Motor neuron (in vitro differentiated cells): ENCODE measurements around the gene MPP1. TPM values are rescaled to one million over a fixed set of nuclear protein-coding genes. Genes with fewer than 3 reads are reported as not detected.
"Not testable (repeated sequence)": the region's sequence is repeated elsewhere in the genome, so short reads cannot be mapped to it uniquely, and the experiment has no call there.

ENCODE experiments used
- ATAC-seq, 8 experiments: fragments of 200-7000 bp; cut with Tn5 transposase; replicated peaks in 6 of 8; 2 replicates each; pipeline ENCODE4 v1.8.0; 2021; ENCODE audit warnings: mild to moderate bottlenecking in 8 of 8, moderate library complexity in 8 of 8
- H3K27ac ChIP-seq, 2 donors: fragments of 250-450 bp; sonication (Bioruptor Pico); 2 replicates each; pipeline ENCODE4 v1.9.0; 2021; ENCODE audit warnings: antibody characterized with exemption in 2 of 2, mild to moderate bottlenecking in 2 of 2, moderate library complexity in 1 of 2
- H3K4me1 ChIP-seq, 2 donors: fragments of 250-450 bp; sonication (Bioruptor Pico); replicated peaks in 1 of 2; 2 replicates each; pipeline ENCODE4 v1.6.1; 2021; ENCODE audit warnings: antibody characterized with exemption in 2 of 2, mild to moderate bottlenecking in 2 of 2, moderate library complexity in 1 of 2
- H3K4me3 ChIP-seq, 5 donors: fragments of 250-450 bp; sonication (Bioruptor Pico); 2 replicates each; pipeline ENCODE4 v1.9.0; 2021; ENCODE audit warnings: antibody characterized with exemption in 5 of 5, mild to moderate bottlenecking in 5 of 5, moderate library complexity in 4 of 5
- WGBS, 10 experiments: fragments of 450-650 bp; shearing (Covaris generic); methylation state at CpG; one replicate each; pipeline ENCODE4 v1.0.0; 2022; 5-methylcytosine and 5-hydroxymethylcytosine counted together
- in situ Hi-C, 9 experiments: fragments of 400-800 bp; cut with MboI; loops; one replicate each; pipeline ENCODE4 v1.15.0; 2021; ENCODE audit warnings: low sequenced_read_pairs in 9 of 9, low pct_unique_long_range_greater_than_20kb in 2 of 9; ENCODE audit not compliant: unreplicated experiment in 9 of 9
- total RNA-seq, 8 experiments: library from RNA; unstranded; fragments of 300-600 nt; gene quantifications; 2 replicates each; pipeline versions ENCODE4 v1.2.3 to v1.2.4, GENCODE V29; 2022

The MPP1 gene
- 10 to 100 TPM in 3 of 8 experiments, 1 to 10 TPM in 5; 3.9 to 12.4 (median 8.6) TPM for total RNA-seq

DNA sequence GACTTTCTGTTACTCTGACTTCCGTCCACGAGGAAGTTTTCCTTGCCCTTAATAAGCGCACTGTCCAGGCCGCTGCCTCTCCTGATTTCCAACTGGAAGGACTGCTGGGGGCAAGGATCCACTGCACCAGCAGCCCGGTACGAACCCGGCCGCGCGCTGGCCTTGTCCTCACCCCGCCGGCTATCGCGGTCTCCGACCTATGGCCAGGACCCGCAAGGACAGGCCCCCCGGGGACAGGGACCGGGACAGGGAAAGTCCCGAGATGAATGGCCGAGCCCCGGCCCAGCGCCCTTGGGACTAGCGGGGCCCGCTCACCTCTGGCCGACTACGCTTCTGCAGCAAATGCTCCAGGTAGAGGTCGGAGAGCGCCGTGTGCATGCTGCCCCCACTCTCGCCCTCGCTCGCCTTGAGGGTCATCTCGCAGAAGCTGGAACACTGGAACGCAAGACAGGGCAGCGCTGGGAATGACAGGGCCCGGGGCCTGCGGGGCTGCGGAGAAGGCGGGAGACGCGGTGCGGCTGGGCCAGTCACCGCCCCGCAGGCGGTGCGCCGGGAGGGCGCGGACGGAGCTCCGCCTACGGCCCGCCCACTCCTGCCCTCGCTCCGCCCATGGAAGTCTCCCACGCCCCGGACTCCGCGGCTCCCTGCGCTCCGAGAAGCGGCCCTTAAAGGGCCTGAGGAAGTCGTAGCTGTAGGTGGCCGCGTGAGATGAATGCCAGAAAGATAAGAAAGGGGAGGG, at the start of gene MPP1:
Gene MPP1 (minus strand): TSS at position 529 of the 739 bp plus-strand sequence. CDS start 112 bp downstream, at position 417.
- ATAC-seq = peak; percentile 95 to 99 (median 98)
- Histone ChIP-seq H3K4me1 (peaks cover 0 to 3% of the 10 kb centered on the region in 2 donors), H3K27ac (peak within 1 kb of the TSS in 1 of 2 donors; percentile 46), H3K4me3 (peak within 1 kb of the TSS; percentile 45 to 61 (median 54))
- WGBS, 10 experiments = 0 to 17% (median 5%) methylated on average over 2 to 10 of the region's 65 CpGs; no CpG with 5 or more reads in 6 of the 10 experiments
- in situ Hi-C loops = no loop called here

DNA sequence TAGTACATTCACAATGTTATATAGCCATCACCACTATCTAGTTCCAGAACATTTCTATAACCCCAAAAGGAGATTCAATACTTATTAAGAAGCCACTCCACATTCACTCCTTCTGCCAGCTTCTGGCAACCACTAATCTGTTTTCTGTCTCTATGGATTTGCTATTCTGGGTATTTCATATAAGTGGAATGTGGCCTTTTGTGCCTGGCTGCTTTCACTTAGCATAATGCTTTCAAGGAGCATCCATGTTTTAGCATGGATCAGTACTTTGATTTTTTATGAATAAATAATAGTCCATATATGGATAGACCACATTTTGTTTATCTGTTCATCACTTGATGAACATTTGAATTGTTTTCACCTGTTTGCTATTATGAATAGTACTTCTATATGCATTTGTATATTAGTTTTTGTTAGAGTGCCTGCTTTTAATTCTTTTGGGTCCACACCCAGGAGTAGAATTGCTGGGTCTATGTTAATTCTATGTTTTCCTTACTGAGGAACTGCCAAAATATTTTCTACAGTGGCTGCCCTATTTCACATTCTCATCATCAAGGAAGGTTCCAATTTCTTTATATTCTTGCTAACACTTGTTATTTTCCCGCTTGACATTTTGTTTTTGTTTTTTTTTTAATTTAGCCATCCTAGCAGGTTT, 45.8 kb upstream of the MPP1 start:
- WGBS, 10 experiments = 8 to 88% (median 50%) methylated on average over 1 of the region's 1 CpG; no CpG with 5 or more reads in 5 of the 10 experiments
- in situ Hi-C loops = no loop called here
- Histone ChIP-seq H3K4me3 (no peak overlapping the region), H3K27ac (no peak overlapping the region), H3K4me1 (no peaks in the 10 kb centered on the region)
- peak in 3 of 8 experiments; percentile 58 to 80 (median 61) for ATAC-seq

- in situ Hi-C loops = no loop called here
- ATAC-seq = peak in 3 of 8 experiments; percentile 44 to 76 (median 71)
- no peaks in the 10 kb centered on the region for H3K4me1 ChIP-seq
Measured at GRCh38 chrX:154840856-154841255, 35.6 kb upstream of the MPP1 start.

DNA sequence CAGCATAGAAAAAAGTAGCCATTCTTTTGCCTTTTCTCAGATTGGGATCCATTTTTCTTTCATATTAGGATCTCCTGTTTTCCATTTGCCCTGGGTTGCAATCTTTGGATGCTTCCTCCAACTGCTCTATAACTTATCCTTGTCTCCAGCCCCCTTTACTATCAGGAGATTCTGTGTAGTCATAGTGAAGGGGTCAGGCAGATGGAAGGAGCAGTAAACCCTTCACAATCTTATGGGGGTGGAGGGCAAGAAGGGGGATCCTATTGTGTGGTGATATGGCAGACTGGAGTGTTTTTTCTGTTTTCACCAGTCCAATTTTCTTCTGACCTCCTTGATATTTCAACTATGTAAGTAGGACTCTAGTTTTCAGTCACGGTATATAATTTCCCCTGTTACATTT, 30.9 kb upstream of the MPP1 start:
- H3K4me3 ChIP-seq = no peak overlapping the region
- no peak overlapping the region for H3K27ac ChIP-seq
- WGBS, 10 experiments = 40 to 83% (median 40%) methylated on average over 1 of the region's 1 CpG; no CpG with 5 or more reads in 7 of the 10 experiments
- in situ Hi-C loops = no loop called here
- H3K4me1 ChIP-seq = no peaks in the 10 kb centered on the region
- no peak for ATAC-seq

More at GRCh38 chrX:154840856-154841255, 35.6 kb upstream of the MPP1 start:
- Histone ChIP-seq H3K4me3 (no peak overlapping the region), H3K27ac (no peak overlapping the region)
- WGBS, 10 experiments = 24 to 93% methylated on average over 2 of the region's 2 CpGs; no CpG with 5 or more reads in 8 of the 10 experiments

DNA sequence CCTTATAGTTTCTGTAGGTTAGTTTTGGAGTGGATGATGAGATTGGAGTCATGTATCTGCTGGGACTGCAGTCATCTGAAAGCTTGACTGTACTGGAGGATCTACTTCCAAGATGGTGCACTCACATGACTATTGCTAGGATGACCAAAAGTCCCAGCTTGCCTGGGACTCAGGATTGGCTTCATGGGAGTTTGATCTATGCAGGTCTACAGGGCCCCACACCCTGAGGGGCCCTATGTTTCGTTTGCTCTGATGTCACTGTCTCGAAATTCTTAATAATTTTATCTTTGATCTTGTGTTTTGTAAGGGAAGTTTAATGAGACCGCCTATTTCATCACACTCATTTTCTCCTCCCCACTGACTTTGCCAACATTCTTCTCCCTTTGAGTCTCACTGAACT, 29.3 kb upstream of the MPP1 start, which contains the start of gene SMIM9:
Gene SMIM9 (minus strand): TSS at position 101 of the 400 bp plus-strand sequence. CDS start 3,806 bp downstream, outside the sequence.
- in situ Hi-C loops = no loop called here
- WGBS, 10 experiments = 57 to 100% (median 75%) methylated on average over 1 to 2 of the region's 3 CpGs; no CpG with 5 or more reads in 6 of the 10 experiments
- no peak for ATAC-seq
- no peaks in the 10 kb centered on the region for H3K4me1 ChIP-seq
- no peak within 1 kb of the TSS for H3K27ac ChIP-seq
- no peak within 1 kb of the TSS for H3K4me3 ChIP-seq

GRCh38 chrX:154833746-154834274, 28.5 kb upstream of the MPP1 start:
- 20 to 93% (median 50%) methylated on average over 1 to 3 of the region's 3 CpGs; no CpG with 5 or more reads in 5 of the 10 experiments for WGBS, 10 experiments
- no peak for ATAC-seq
- Histone ChIP-seq H3K4me1 (no peaks in the 10 kb centered on the region), H3K4me3 (no peak overlapping the region), H3K27ac (no peak overlapping the region)
- in situ Hi-C loops = no loop called here

- Histone ChIP-seq H3K4me3 (no peak overlapping the region), H3K4me1 (no peaks in the 10 kb centered on the region), H3K27ac (no peak overlapping the region)
- ATAC-seq = no peak
- WGBS, 10 experiments = no CpG with 5 or more reads among the region's 1 CpG
- in situ Hi-C loops = no loop called here
Measured at GRCh38 chrX:154829926-154830442, 24.7 kb upstream of the MPP1 start.

DNA sequence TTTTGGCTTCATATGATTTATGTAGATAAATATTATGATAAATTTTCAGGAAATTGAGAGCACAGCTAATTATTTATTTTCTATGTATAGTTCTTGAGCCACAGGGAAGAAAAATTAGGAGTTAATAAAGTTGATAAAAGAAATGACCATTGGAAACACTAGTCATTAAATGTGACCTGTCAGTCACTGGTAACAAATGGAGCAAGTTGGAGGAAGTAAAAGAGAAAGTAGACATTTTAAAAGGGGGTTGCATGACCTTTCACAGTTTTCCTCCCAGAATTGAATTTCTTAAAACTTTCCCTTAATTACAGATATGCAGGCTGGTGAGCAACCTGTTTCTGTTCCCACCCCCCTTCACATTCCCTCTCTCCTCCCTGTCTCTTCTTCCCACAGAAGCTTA, 23.8 kb upstream of the MPP1 start:
- Histone ChIP-seq H3K27ac (no peak overlapping the region), H3K4me3 (no peak overlapping the region), H3K4me1 (no peaks in the 10 kb centered on the region)
- in situ Hi-C loops = no loop called here
- ATAC-seq = no peak

DNA sequence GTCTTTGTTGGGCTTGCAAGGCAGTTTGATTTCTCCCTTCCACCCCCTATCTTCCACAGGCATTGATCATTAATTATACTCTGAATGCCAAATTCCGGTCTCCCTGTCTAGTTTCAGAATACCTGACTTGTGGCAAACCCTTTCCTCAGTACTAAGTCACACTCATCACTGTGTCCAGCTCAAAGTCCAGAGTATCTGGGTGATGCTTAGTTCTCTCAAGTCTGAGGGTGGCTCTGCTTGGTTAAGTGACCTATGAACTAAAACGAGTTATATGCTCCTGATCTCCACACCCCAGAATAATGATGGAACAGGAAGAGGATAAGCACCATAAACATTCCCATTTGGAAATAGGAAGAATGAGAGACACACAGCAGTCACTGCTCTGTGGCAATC, 22.7 kb upstream of the MPP1 start:
- no peak overlapping the region for H3K4me3 ChIP-seq
- 50 to 100% methylated on average over 2 of the region's 2 CpGs; no CpG with 5 or more reads in 8 of the 10 experiments for WGBS, 10 experiments
- H3K4me1 ChIP-seq = no peaks in the 10 kb centered on the region
- ATAC-seq = peak in 1 of 8 experiments; percentile 23
- no peak overlapping the region for H3K27ac ChIP-seq
- in situ Hi-C loops = no loop called here

DNA sequence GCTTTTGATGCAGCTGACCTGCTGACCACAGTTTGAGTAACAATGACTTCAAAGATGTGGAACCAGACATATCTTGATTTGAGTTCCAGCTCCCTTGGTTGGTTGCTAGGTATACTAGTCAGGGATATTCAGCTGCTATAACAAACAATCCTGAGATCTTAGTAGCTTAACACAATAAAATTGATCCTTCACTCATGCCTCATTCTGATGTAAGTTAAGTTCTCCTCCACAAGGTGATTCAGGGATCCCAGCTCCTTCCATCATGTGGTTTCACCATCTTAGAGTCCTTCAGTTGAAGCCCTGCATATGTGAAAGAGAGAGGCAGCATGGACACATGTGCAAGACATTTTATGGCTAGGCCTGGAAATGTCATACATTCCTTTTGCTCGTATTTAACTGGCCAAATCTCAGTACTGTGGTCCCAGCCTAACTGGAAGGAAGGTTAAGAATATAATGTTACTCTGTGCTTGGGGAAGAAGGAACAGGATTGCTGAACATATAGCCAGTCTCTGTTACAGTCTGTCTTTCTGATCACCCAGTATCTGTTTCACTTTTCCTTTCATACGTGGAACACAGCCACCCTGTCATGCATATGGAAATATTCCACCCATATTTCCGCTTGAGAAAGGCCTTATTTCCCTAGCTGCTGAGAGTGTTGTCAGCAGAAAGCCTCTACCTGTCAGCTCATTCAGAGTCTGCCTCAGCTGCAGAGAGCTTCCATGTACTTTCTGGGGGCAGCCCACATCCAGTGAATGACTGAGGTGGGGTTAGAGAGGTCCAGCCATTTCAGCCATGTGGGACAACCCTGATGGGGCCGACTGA, 22.1 kb upstream of the MPP1 start:
- H3K4me1 ChIP-seq = no peaks in the 10 kb centered on the region
- in situ Hi-C loops = no loop called here
- 8 to 60% (median 45%) methylated on average over 1 to 4 of the region's 4 CpGs; no CpG with 5 or more reads in 7 of the 10 experiments for WGBS, 10 experiments
- no peak overlapping the region for H3K27ac ChIP-seq
- H3K4me3 ChIP-seq = no peak overlapping the region
- ATAC-seq = peak in 3 of 8 experiments; percentile 89 to 98 (median 96)

DNA sequence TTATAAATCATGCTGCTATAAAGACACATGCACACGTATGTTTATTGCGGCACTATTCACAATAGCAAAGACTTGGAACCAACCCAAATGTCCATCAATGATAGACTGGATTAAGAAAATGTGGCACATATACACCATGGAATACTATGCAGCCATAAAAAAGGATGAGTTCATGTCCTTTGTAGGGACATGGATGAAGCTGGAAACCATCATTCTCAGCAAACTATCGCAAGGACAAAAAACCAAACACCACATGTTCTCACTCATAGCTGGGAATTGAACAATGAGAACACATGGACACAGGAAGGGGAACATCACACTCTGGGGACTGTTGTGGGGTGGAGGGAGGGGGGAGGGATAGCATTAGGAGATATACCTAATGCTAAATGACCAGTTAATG, 20.3 kb upstream of the MPP1 start:
- WGBS, 10 experiments = no CpG with 5 or more reads among the region's 3 CpGs
- in situ Hi-C loops, H3K27ac ChIP-seq, H3K4me3 ChIP-seq, ATAC-seq, H3K4me1 ChIP-seq: not testable (repeated sequence)

DNA sequence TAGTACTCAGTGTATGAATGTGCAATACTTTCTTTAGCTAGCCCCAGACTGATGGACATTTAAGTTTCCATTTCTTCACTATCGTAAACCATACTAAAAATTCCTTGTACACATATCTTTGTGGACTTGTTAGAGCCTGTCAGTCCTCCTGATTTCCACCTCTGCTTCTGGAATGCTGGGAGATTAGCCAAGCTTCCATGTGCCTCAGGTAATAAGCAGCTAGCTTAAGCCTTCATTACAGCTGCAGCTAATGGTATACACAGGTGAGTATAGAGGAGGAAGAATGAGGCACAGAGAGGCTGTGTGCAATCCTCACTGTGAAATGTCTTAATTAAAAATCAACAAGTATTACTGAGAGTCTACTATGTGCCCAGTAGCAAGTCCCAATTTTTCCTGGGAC, 19.4 kb upstream of the MPP1 start:
- 40 to 100% (median 50%) methylated on average over 1 of the region's 1 CpG; no CpG with 5 or more reads in 7 of the 10 experiments for WGBS, 10 experiments
- no peak for ATAC-seq
- no peak overlapping the region for H3K27ac ChIP-seq
- H3K4me3 ChIP-seq = no peak overlapping the region
- in situ Hi-C loops = no loop called here
- H3K4me1 ChIP-seq = peaks cover 2 to 3% of the 10 kb centered on the region in 2 donors
